Liver (tissue), 3 donors: ENCODE results near the gene CCL19.

ENCODE experiments used
- CTCF ChIP-seq: fragments of 150-350 bp; IDR thresholded peaks from 2 replicates; pipeline ENCODE4 v1.5.1; 2017; ENCODE audit warnings: improper control_type of control experiment, low read depth, low read length; ENCODE audit not compliant: missing input control
- EGR1 ChIP-seq, 2 donors: IDR thresholded peaks; 2 replicates each; pipeline ENCODE4 v1.6.1; 2016 to 2018; ENCODE audit warnings: antibody characterized with exemption in 2 of 2, low read depth in 2 of 2
- GABPA ChIP-seq, 2 donors: IDR thresholded peaks in 1 of 2; conservative IDR thresholded peaks in 1 of 2; 2 replicates each; pipeline ENCODE4 v1.6.1; 2016; ENCODE audit warnings: antibody characterized with exemption in 2 of 2, mild to moderate bottlenecking in 1 of 2, moderate library complexity in 1 of 2
- JUND ChIP-seq, 2 donors: IDR thresholded peaks; 2 replicates each; pipeline ENCODE4 v1.6.1; 2016; ENCODE audit warnings: antibody characterized with exemption in 2 of 2
- RAD21 ChIP-seq, 2 donors: IDR thresholded peaks; 2 replicates each; pipeline ENCODE4 v1.6.1; 2016; ENCODE audit warnings: antibody characterized with exemption in 2 of 2, mild to moderate bottlenecking in 2 of 2
- REST ChIP-seq: IDR thresholded peaks from 2 replicates; pipeline ENCODE4 v1.6.1; 2016; ENCODE audit warnings: antibody characterized with exemption, mild to moderate bottlenecking
- SP1 ChIP-seq: IDR thresholded peaks from 2 replicates; pipeline ENCODE4 v1.6.1; 2018; ENCODE audit warnings: antibody characterized with exemption, mild to moderate bottlenecking
- TAF1 ChIP-seq: conservative IDR thresholded peaks from 2 replicates; pipeline ENCODE4 v1.6.1; 2016; ENCODE audit warnings: antibody characterized with exemption, mild to moderate bottlenecking
- YY1 ChIP-seq: IDR thresholded peaks from 2 replicates; pipeline ENCODE4 v1.6.1; 2016; ENCODE audit warnings: antibody characterized with exemption, mild to moderate bottlenecking
- TF ChIP-seq, protein P1 (sequence below): IDR thresholded peaks from 2 replicates; pipeline ENCODE4 v1.6.1; 2016; ENCODE audit warnings: antibody characterized with exemption
- donor health status: healthy.
- donor health status: healthy.

GRCh38 chr9:34701023-34701768, 10.1 kb upstream of the CCL19 start:
- TF ChIP-seq CTCF (peak; percentile 79), SP1 (no peak), YY1 (no peak), RAD21 (IDR thresholded peaks at IDR 0.05) (peak; percentile 54 to 79), REST (no peak), GABPA (IDR thresholded peaks at IDR 0.05 in 1 of 2, conservative IDR thresholded peaks at IDR 0.05 in 1 of 2) (no peak), EGR1 (IDR thresholded peaks at IDR 0.05; ENCODE audit: low read depth in 2 of 2) (no peak), JUND (IDR thresholded peaks at IDR 0.05) (no peak), TAF1 (no peak)
- TF ChIP-seq, protein P1, sequence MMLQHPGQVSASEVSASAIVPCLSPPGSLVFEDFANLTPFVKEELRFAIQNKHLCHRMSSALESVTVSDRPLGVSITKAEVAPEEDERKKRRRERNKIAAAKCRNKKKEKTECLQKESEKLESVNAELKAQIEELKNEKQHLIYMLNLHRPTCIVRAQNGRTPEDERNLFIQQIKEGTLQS, result no peak
